Cardiac fibroblast (primary cell): ENCODE data around the gene KRT36.
A peak's percentile ranks its signal among the peaks of the same experiment; 100 is the strongest.

Source experiments
- DNase-seq, 2 donors: peaks; one replicate each; pipeline versions ENCODE4 v3.0.0 to v3.0.0-alpha.2; 2010; ENCODE audit warnings: low read depth in 2 of 2
- H3K4me3 ChIP-seq, 2 donors: replicated peaks in 1 of 2; 1 replicate in 1 of 2; 2 replicates in 1 of 2; pipeline ENCODE4 v1.5.1; 2011; ENCODE audit warnings: low read depth in 2 of 2, low read length in 2 of 2, mild to moderate bottlenecking in 2 of 2, moderate library complexity in 1 of 2
- CTCF ChIP-seq: IDR thresholded peaks from one replicate; pipeline ENCODE4 v1.5.1; 2011; ENCODE audit warnings: low read depth, mild to moderate bottlenecking, low read length, inconsistent platforms

The KRT36 gene

GRCh38 chr17:41511116-41511515 lies 21.4 kb upstream of the KRT36 start:
- no peak overlapping the region for H3K4me3 ChIP-seq
- no peak for DNase-seq
- TF ChIP-seq CTCF, result no peak

- no peak overlapping the region for H3K4me3 ChIP-seq
- TF ChIP-seq CTCF, result no peak
- no peak for DNase-seq
Observed at GRCh38 chr17:41510251-41511065, 20.7 kb upstream of the KRT36 start.

GRCh38 chr17:41507315-41507880 lies 17.7 kb upstream of the KRT36 start:
- TF ChIP-seq CTCF, result no peak
- H3K4me3 ChIP-seq, result no peak overlapping the region
- peak in 1 of 2 donors; percentile 25 for DNase-seq

GRCh38 chr17:41505809-41506767 lies 16.4 kb upstream of the KRT36 start:
- DNase-seq, result no peak
- TF ChIP-seq CTCF, result no peak
- no peak overlapping the region for H3K4me3 ChIP-seq

GRCh38 chr17:41505007-41505808 lies 15.5 kb upstream of the KRT36 start, which contains the start of gene KRT13:
KRT13 (minus strand) TSS chr17:41505612; CDS start chr17:41505550, 62 bp downstream.
- no peak for TF ChIP-seq CTCF
- no peak within 1 kb of the TSS for H3K4me3 ChIP-seq
- no peak for DNase-seq

GRCh38 chr17:41504246-41504977 lies 14.7 kb upstream of the KRT36 start:
- H3K4me3 ChIP-seq, result no peak overlapping the region
- TF ChIP-seq CTCF, result no peak
- DNase-seq, result no peak
